GM13976 (cell line): ENCODE measurements around the gene PRAC2.
"Not testable (repeated sequence)": the region's sequence is repeated elsewhere in the genome, so short reads cannot be mapped to it uniquely, and the experiment has no call there.

Experiments
- DNase-seq: peaks from one replicate; pipeline ENCODE4 v3.0.0; 2012; ENCODE audit warnings: low spot score
- CTCF ChIP-seq: IDR thresholded peaks from 2 replicates; pipeline ENCODE4 v1.5.1; 2012; ENCODE audit warnings: borderline replicate concordance, mild to moderate bottlenecking; ENCODE audit not compliant: insufficient read depth; ENCODE audit errors: extremely low read depth, missing control alignments, control extremely low read depth
- in situ Hi-C: fragments of 300-500 bp; cut with MboI; formaldehyde crosslinking; loops from one replicate; pipeline ENCODE4 v1.12.0; 2022; ENCODE audit warnings: low sequenced_read_pairs, mixed read lengths, inconsistent platforms; ENCODE audit not compliant: unreplicated experiment

The PRAC2 gene

DNA sequence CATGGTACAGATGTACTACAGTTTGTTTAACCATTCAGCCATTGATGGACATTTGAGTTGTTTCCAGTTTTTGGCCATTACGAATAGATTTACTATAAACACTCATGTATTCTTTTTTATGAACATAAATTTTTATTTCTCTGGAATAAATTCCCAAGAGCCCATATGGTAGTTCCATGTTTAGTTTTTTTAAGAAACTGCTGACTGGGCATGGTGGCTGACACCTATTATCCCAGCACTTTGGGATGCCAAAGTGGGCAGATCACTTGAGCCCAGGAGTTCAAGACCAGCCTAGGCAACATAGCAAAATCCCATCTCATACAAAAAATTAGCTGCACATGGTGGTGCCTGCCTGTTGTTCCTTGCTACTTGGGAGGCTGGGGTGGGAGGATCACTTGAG, 30.9 kb upstream of the PRAC2 start:
- no peak for DNase-seq
- in situ Hi-C loops, result no loop called here
- TF ChIP-seq CTCF, result no peak

- TF ChIP-seq CTCF, result no peak
- DNase-seq, result no peak
- in situ Hi-C loops, result no loop called here
Observed at GRCh38 chr17:48693178-48693577, 29.8 kb upstream of the PRAC2 start.

DNA sequence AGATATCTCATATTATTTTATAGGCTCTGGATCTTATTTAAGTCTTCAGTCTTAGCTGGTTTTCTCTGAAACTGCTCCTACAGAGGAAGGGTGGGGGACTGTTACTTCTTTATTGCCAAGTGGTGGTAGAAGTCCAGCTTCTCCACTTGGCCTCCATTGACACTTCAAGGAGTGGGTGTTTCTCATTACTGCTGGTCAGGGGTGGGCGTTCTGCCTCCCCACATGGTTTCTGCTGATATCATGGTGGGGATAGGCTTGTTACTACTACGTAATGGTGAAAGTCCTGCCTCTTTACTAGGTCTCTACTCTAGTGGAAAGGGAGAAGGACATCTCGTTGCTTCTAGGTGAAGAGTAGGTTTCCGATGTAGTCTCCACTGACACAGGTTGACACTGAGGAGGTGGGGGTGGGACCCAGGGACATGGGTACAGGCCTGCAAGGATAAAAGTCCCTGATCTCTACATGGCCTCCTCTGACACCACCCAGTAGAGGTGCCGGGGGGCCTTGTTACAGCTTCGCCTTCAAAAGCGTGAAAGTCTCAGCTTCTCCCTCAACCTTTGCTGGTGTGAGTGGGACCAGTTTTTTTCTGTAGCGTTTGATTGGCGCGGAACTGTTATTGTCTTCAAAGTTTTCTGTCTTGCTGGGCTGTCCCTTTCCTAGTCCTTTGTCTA, 21.0 kb upstream of the PRAC2 start:
- in situ Hi-C loops, result no loop called here
- no peak for TF ChIP-seq CTCF

GRCh38 chr17:48704361-48705248, 18.4 kb upstream of the PRAC2 start:
- in situ Hi-C loops, result no loop called here
- no peak for TF ChIP-seq CTCF
- DNase-seq, result no peak

More for the DNA sequence above, 21.0 kb upstream of the PRAC2 start:
- DNase-seq, result no peak

DNA sequence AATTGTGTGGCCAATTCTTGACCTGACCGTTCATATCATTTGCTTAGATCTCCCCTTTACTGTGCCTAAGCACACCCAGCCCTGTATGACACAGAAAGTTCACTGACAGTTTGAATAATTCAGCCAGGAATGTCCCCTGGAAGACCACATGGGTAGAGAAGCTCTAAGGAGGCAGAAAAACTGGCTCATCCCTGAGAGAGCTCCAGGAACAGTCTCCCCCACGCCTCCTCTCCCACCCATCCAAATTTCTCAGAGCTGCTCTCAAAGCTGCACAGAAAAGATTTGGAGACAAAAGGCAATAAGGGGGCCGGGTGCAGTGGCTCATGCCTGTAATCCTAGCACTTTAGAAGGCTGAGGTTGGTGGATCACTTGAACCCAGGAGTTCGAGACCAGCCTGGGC, 11.9 kb upstream of the PRAC2 start:
- in situ Hi-C loops, result no loop called here
- DNase-seq, result no peak
- TF ChIP-seq CTCF, result no peak

DNA sequence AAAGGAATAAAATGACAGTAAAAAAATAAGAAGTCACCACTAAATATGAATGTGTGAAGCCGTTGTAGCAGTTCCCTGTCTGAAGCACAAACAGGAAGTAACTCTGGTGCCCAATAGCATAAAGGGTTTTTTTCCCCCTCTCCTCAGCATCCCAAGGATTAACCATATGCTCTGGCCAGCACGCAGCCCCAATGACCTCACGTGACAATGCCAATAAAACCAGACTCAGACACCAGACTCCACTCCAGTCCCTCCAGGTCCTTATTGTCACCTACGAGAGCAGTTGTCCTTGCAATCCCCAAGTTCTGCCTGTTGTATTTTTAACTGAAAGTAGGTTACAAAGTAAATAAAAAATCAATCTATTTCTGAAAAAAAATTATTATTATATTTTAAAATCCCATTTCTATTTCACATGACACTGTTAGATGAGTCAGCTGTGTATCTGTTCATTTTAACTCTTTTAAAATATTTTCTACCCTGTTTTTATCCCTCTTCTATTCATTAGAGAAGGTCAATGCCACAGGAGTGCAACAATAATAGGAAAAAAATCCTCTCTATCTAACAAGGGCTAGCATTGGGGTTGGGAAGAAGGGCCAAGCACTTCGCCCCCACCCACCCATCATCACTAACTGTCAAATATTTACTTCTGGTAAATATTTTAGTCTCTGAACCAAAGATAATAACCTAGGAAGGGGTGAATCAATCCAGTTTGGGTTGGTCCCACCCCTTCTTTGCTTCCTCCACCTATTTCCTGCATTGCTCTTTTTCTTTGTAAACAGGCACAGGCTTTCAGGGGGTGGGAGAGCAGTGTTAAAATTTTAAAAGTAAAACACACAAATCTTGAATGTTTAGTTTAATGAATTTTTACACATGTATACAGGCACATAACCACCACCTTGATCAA, 7.2 kb upstream of the PRAC2 start:
- DNase-seq, result no peak
- in situ Hi-C loops, result no loop called here
- no peak for TF ChIP-seq CTCF

DNA sequence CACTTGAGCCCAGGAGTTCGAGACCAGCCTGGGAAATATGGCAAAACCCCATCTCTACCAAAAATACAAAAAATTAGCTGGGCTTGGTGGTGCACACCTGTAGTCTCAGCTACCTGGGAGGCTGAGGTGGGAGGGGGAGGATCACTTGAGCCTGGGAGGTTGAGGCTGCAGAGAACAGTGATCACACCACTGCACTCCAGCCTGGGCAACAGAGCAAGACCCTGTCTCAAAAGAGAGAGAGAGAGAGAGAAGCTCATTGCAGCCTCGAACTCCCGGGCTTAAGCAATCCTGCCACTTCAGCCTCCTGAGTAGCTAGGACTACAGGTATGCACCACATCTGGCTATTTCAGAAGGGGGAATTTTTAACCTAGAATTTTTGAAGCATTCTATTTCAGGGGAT, 6.4 kb upstream of the PRAC2 start:
- in situ Hi-C loops, DNase-seq: not testable (repeated sequence)
